Skeletal muscle tissue (tissue), 4 donors: ENCODE data around the gene DCLRE1A. TPM values are rescaled to one million over a fixed set of nuclear protein-coding genes. Genes with fewer than 3 reads are reported as not detected.

Experiments used
- H3K27ac ChIP-seq: one replicate; pipeline ENCODE4 v1.7.0; 2013; ENCODE audit warnings: mild to moderate bottlenecking, low read depth, low read length, inconsistent platforms
- H3K27me3 ChIP-seq, 3 donors: one replicate each; pipeline ENCODE4 v1.7.0; 2013; ENCODE audit warnings: low read length in 3 of 3; ENCODE audit not compliant: control insufficient read depth in 3 of 3, insufficient read depth in 3 of 3
- H3K36me3 ChIP-seq, 3 donors: one replicate each; pipeline ENCODE4 v1.7.0; 2013; ENCODE audit warnings: low read length in 3 of 3; ENCODE audit not compliant: control insufficient read depth in 3 of 3, insufficient read depth in 3 of 3
- H3K4me1 ChIP-seq, 3 donors: one replicate each; pipeline ENCODE4 v1.7.0; 2013; ENCODE audit warnings: low read length in 3 of 3, mild to moderate bottlenecking in 3 of 3; ENCODE audit not compliant: control insufficient read depth in 3 of 3, insufficient read depth in 3 of 3
- H3K4me3 ChIP-seq, 3 donors: one replicate each; pipeline ENCODE4 v1.7.0; 2013; ENCODE audit warnings: low read length in 3 of 3
- H3K9ac ChIP-seq, 3 donors: one replicate each; pipeline ENCODE4 v1.7.0; 2013; ENCODE audit warnings: low read length in 3 of 3, mild to moderate bottlenecking in 3 of 3, moderate library complexity in 2 of 3, low read depth in 1 of 3
- H3K9me3 ChIP-seq, 3 donors: one replicate each; pipeline ENCODE4 v1.7.0; 2013; ENCODE audit warnings: low read length in 3 of 3; ENCODE audit not compliant: control insufficient read depth in 3 of 3
- total RNA-seq: library from RNA; depleted of rRNA; stranded (reverse); fragments of >200 nt; gene quantifications from one replicate; pipeline ENCODE4 v1.2.3, GENCODE V29; 2014
- donor health status: Osteomylitis.

Gene DCLRE1A
- total RNA-seq = 5.2 TPM

DNA sequence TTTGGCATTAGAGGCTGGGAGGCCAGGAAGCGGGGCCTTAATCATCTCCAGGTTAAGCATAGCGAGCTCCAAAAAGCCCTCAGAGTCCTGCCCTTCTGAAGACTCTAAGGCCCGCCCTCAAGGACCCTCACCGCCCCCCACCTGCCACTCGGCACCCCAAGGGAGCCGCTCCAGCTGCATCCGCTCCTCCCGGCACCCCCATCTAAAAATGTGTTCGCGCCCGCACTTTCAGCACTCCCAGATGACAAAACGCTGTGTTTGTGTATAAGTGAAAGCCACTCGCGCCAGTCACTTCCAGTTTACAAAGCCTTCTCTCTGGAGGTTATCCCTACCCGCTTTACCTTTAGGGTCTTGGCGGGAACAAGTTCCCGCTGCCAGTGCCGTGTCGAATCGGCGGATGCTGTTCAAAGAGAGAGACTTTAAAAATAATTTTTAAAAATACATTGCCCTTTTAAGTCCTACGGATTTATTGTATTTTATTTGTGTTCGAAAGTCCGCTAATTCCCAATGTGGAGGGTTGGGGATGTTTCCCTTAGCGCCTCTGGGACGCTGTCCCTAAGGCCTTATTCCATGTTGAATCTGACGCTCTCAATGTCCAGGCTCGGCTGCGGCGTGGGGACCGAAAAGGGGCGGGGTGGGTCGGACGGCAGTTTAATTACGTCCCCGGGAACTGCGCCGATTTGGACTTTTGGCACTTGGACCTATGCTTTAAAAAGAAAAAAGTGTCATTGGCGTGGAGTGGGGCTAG, at the start of gene DCLRE1A, which contains the start of gene NHLRC2:
DCLRE1A (minus strand) TSS at position 70 of the 748 bp plus-strand sequence. CDS start 900 bp downstream, outside the sequence.
NHLRC2 (plus strand) TSS at position 649 of the 748 bp plus-strand sequence. CDS start 212 bp downstream, outside the sequence.
- peak within 1 kb of the TSS; percentile 85 to 90 (median 87) for H3K4me3 ChIP-seq
- H3K9ac ChIP-seq = peak within 1 kb of the TSS; percentile 95 to 96 (median 95)
- H3K27ac ChIP-seq = peak within 1 kb of the TSS; percentile 88
- H3K4me1 ChIP-seq = peaks cover 27 to 30% (median 29%) of the 10 kb centered on the region in 3 donors
- no peaks in the 10 kb centered on the region for H3K9me3 ChIP-seq
- H3K27me3 ChIP-seq = no peaks in the 10 kb centered on the region
- H3K36me3 ChIP-seq = peaks cover 0 to 10% (median 0%) of the 10 kb centered on the region in 3 donors

GRCh38 chr10:113899952-113900598, 46.2 kb upstream of the DCLRE1A start:
- no peaks in the 10 kb centered on the region for H3K4me1 ChIP-seq
- no peak overlapping the region for H3K27ac ChIP-seq
- H3K4me3 ChIP-seq = no peak overlapping the region
- H3K9ac ChIP-seq = no peak overlapping the region
- peaks cover 12 to 30% (median 21%) of the 10 kb centered on the region in 3 donors for H3K36me3 ChIP-seq
- H3K9me3 ChIP-seq = no peaks in the 10 kb centered on the region
- no peaks in the 10 kb centered on the region for H3K27me3 ChIP-seq

DNA sequence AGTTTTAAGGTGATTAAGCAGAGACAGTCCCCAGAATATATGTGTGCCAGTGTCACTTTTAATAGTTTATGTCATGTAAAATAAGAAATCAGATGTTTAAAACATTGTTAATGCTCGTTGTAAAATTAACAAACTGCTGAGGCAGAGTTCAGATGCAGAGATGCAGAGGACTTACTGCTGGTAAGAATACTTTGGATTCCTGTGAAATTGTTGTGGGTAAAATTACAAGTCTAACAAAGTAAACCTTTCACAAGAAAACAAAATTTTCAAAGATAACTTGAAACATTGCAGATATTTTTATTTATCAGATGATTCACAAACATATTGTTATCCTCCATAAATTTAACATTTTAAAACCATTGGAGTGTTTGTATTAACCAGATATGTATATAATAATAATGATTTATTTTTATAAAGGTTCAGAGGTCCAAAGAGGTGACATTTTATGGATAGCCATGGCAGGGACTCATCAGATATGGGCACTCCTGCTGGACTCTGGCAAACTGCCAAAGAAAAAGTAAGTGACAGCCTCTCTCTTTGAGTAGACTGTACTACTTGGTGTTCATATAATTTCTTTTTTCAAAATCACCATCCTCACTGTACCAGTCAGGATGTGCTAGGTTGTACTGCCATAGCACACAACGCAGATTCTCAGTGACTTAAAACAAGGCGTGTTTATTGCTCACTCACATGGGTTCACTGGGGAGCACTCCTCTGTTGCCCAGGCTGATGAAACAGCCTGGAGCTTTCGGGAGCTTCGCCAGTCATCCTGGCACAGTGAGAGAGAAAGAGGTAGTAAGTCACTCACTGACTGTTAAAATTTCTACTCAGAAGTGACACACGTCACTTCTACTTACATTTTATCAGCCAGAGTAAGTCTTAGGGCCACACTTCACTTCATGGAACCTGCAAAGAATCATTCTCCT, 44.1 kb upstream of the DCLRE1A start:
- no peak overlapping the region for H3K4me3 ChIP-seq
- no peaks in the 10 kb centered on the region for H3K4me1 ChIP-seq
- no peak overlapping the region for H3K27ac ChIP-seq
- no peaks in the 10 kb centered on the region for H3K27me3 ChIP-seq
- no peaks in the 10 kb centered on the region for H3K9me3 ChIP-seq
- peaks cover 6 to 19% (median 8%) of the 10 kb centered on the region in 3 donors for H3K36me3 ChIP-seq
- no peak overlapping the region for H3K9ac ChIP-seq

DNA sequence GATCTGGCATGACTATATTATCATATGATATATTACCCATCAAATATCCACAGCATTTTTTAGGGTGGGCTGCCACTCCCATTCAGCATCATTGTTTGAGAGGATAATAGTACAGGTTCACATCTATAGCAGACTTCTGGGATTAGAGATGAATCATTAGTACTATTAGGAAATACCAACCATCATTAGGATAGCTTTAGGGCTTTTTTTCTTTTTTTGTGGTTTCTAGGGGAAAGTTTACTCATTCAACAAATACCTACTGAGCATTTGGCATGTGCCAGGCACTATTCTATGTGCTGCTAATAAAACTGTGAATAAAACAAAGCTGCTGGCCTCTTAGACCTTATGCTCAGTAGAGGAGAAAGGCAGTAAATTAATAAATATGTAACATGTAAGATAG, 41.1 kb upstream of the DCLRE1A start:
- no peaks in the 10 kb centered on the region for H3K9me3 ChIP-seq
- H3K4me3 ChIP-seq = no peak overlapping the region
- H3K27ac ChIP-seq = no peak overlapping the region
- H3K27me3 ChIP-seq = no peaks in the 10 kb centered on the region
- H3K36me3 ChIP-seq = peaks cover 0 to 5% (median 0%) of the 10 kb centered on the region in 3 donors
- no peaks in the 10 kb centered on the region for H3K4me1 ChIP-seq
- no peak overlapping the region for H3K9ac ChIP-seq

GRCh38 chr10:113894581-113894980, 40.7 kb upstream of the DCLRE1A start:
- no peak overlapping the region for H3K9ac ChIP-seq
- no peaks in the 10 kb centered on the region for H3K27me3 ChIP-seq
- no peak overlapping the region for H3K27ac ChIP-seq
- peaks cover 0 to 5% (median 0%) of the 10 kb centered on the region in 3 donors for H3K36me3 ChIP-seq
- H3K4me1 ChIP-seq = no peaks in the 10 kb centered on the region
- no peak overlapping the region for H3K4me3 ChIP-seq
- H3K9me3 ChIP-seq = no peaks in the 10 kb centered on the region

DNA sequence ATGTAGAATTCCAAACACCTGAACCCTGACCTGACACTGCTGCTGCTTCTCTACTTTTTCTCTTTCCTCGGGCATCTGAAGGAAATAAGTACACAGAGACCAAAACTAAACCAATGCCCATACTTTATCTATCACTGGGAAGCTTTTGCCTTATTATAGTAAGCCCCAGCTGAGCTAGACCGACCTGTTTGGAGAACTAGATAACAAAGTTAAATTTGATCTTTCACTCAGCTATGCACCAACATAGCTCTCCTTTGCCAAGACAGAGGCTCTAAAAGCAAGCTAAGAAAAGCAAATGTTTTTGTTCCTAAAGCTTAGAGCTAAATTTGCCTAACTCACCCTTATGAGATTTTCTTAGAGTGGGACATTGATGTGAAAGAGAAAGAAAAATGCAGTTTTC, 39.7 kb upstream of the DCLRE1A start:
- no peaks in the 10 kb centered on the region for H3K9me3 ChIP-seq
- no peak overlapping the region for H3K9ac ChIP-seq
- H3K4me3 ChIP-seq = no peak overlapping the region
- H3K27ac ChIP-seq = no peak overlapping the region
- no peaks in the 10 kb centered on the region for H3K4me1 ChIP-seq
- H3K36me3 ChIP-seq = peaks cover 0 to 3% (median 0%) of the 10 kb centered on the region in 3 donors
- no peaks in the 10 kb centered on the region for H3K27me3 ChIP-seq

- H3K36me3 ChIP-seq = peaks cover 0 to 9% (median 2%) of the 10 kb centered on the region in 3 donors
- no peaks in the 10 kb centered on the region for H3K9me3 ChIP-seq
- no peak overlapping the region for H3K27ac ChIP-seq
- no peaks in the 10 kb centered on the region for H3K27me3 ChIP-seq
- H3K4me1 ChIP-seq = no peaks in the 10 kb centered on the region
- H3K4me3 ChIP-seq = no peak overlapping the region
- no peak overlapping the region for H3K9ac ChIP-seq
Measured at GRCh38 chr10:113891476-113891875, 37.6 kb upstream of the DCLRE1A start.

DNA sequence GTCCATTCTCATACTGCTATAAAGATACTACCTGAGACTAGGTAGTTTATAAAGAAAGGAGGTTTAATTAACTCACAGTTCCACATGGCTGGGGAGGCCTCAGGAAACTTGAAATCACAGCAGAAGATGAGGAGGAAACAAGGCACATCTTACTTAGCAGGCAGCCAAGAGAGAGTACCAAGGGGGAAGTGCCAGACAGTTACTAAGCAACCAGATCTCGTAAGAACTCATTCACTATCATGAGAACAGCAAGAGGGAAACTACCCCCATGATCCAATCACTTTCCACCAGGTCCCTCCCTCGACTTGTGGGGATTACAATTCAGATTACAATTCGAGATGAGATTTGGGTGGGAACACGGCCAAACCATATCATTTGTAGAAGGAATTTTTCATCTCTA, 36.9 kb upstream of the DCLRE1A start:
- no peak overlapping the region for H3K9ac ChIP-seq
- H3K4me1 ChIP-seq = no peaks in the 10 kb centered on the region
- no peak overlapping the region for H3K4me3 ChIP-seq
- H3K27ac ChIP-seq = no peak overlapping the region
- no peaks in the 10 kb centered on the region for H3K27me3 ChIP-seq
- peaks cover 0 to 11% (median 6%) of the 10 kb centered on the region in 3 donors for H3K36me3 ChIP-seq
- no peaks in the 10 kb centered on the region for H3K9me3 ChIP-seq

- Histone ChIP-seq H3K36me3 (peaks cover 0 to 13% (median 6%) of the 10 kb centered on the region in 3 donors), H3K4me3 (no peak overlapping the region), H3K9ac (no peak overlapping the region), H3K9me3 (no peaks in the 10 kb centered on the region), H3K27ac (no peak overlapping the region), H3K27me3 (no peaks in the 10 kb centered on the region), H3K4me1 (no peaks in the 10 kb centered on the region)
Measured at GRCh38 chr10:113889911-113890310, 36.0 kb upstream of the DCLRE1A start.
